Measurements from ENCODE around the gene ZDHHC19.

GRCh38 chr3:196192524-196193051, 18.6 kb downstream of the ZDHHC19 start:
- TF ChIP-seq CTCF (IDR thresholded peaks at IDR 0.05) (no peak), POLR2A (IDR thresholded peaks at IDR 0.05) (no peak)

Data from body of pancreas (tissue), 4 donors.